ENCODE results near the gene CHST7.

DNA sequence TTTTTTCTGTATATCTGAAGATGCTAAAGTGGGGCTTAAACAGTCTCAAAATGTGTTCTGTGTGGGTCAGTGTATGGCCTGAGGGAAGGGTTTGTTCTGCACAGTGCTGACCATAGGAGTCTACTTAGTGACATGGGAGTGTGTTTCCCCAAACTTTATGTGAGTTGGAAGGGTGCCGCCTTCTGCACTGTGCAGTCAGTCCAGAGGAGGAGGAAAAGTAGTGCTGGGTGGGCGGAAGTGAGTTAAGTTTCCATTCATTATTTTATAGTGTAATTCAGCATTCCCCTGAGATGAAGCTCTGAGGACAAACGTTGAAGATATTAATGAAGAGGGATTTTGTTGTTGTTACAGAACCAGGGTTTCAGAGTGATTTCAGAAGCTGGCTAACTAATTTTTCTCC, 2.9 kb downstream of the CHST7 start:
- TF ChIP-seq CTCF (IDR thresholded peaks at IDR 0.05), result no peak
- no peak for TF ChIP-seq POLR2A (IDR thresholded peaks at IDR 0.05)
